SK-N-SH (cell line): ENCODE measurements around the gene UAP1L1. TPM values are rescaled to one million over a fixed set of nuclear protein-coding genes. Genes with fewer than 3 reads are reported as not detected.
A peak's percentile ranks its signal among the peaks of the same experiment; 100 is the strongest.

Experiments
- CTCF ChIA-PET: fragments of 300-600, 350-600 bp; formaldehyde crosslinking; extraction: SDS; loops from one replicate; lab custom pipeline; 2021; lab: Yijun Ruan, JAX
- POLR2A ChIA-PET: fragments of 350-600 bp; sonication (Branson Sonifier 250); formaldehyde crosslinking; extraction: SDS; loops from one replicate; lab custom pipeline; 2020; ENCODE audit warnings: antibody characterized with exemption, inconsistent platforms; lab: Yijun Ruan, JAX
- DNase-seq: peaks from one replicate; pipeline ENCODE4 v3.0.0; 2012
- H2AFZ ChIP-seq: fragments of 200-600 bp; sonication (generic); 2 replicates; pipeline ENCODE4 v1.8.1; 2016; ENCODE audit warnings: antibody characterized with exemption, mild to moderate bottlenecking, low read depth
- H3F3A ChIP-seq: fragments of 200-600 bp; sonication (generic); replicated peaks from 2 replicates; pipeline ENCODE3; 2016; ENCODE audit warnings: antibody characterized with exemption, mild to moderate bottlenecking; ENCODE audit not compliant: insufficient read depth
- H3K27ac ChIP-seq, 2 experiments: fragments of 200-500 bp in 1 of 2; fragments of 200-600 bp in 1 of 2; sonication (Bioruptor generic) in 1 of 2; sonication (generic), shearing (Covaris generic) in 1 of 2; 2 replicates each; pipeline versions ENCODE4 v1.5.1 to v1.6.1; 2014 to 2016; ENCODE audit warnings: low read depth in 2 of 2, inconsistent platforms in 1 of 2, low read length in 1 of 2, mild to moderate bottlenecking in 1 of 2, mixed read lengths in 1 of 2
- H3K27me3 ChIP-seq: fragments of 200-600 bp; sonication (generic), shearing (Covaris generic); 2 replicates; pipeline ENCODE4 v1.6.1; 2016; ENCODE audit warnings: mixed run types; ENCODE audit not compliant: insufficient read depth
- H3K36me3 ChIP-seq, 2 experiments: fragments of 200-500 bp in 1 of 2; fragments of 200-600 bp in 1 of 2; sonication (Bioruptor generic) in 1 of 2; sonication (generic) in 1 of 2; replicated peaks in 1 of 2; 2 replicates each; pipeline versions ENCODE3 to v1.5.1; 2014 to 2016; ENCODE audit warnings: low read length in 1 of 2, mild to moderate bottlenecking in 1 of 2; ENCODE audit not compliant: insufficient read depth in 2 of 2, control insufficient read depth in 1 of 2
- H3K4me1 ChIP-seq, 2 experiments: fragments of 200-500 bp in 1 of 2; fragments of 200-600 bp in 1 of 2; sonication (Bioruptor generic) in 1 of 2; sonication (generic), shearing (Covaris generic) in 1 of 2; 2 replicates each; pipeline versions ENCODE4 v1.5.1 to v1.6.1; 2014 to 2016; ENCODE audit warnings: low read depth in 1 of 2, low read length in 1 of 2, mixed run types in 1 of 2; ENCODE audit not compliant: insufficient read depth in 2 of 2, control insufficient read depth in 1 of 2
- H3K4me2 ChIP-seq: fragments of 200-600 bp; sonication (generic), shearing (Covaris generic); 2 replicates; pipeline ENCODE4 v1.6.1; 2017; ENCODE audit warnings: mixed run types
- H3K4me3 ChIP-seq, 2 experiments: fragments of 200-500 bp in 1 of 2; fragments of 200-600 bp in 1 of 2; sonication (Bioruptor generic) in 1 of 2; sonication (generic), shearing (Covaris generic) in 1 of 2; 2 replicates each; pipeline versions ENCODE4 v1.5.1 to v1.8.1; 2014 to 2016; ENCODE audit warnings: low read depth in 2 of 2, inconsistent platforms in 1 of 2, low read length in 1 of 2, mild to moderate bottlenecking in 1 of 2, mixed read lengths in 1 of 2, moderate library complexity in 1 of 2
- H3K79me2 ChIP-seq: fragments of 200-600 bp; sonication (generic); 2 replicates; pipeline ENCODE4 v1.8.1; 2017; ENCODE audit warnings: mild to moderate bottlenecking; ENCODE audit not compliant: insufficient read depth
- H3K9ac ChIP-seq: fragments of 200-600 bp; sonication (generic); 2 replicates; pipeline ENCODE4 v1.6.1; 2017; ENCODE audit warnings: mixed run types
- H3K9me2 ChIP-seq: fragments of 200-600 bp; sonication (generic); 2 replicates; pipeline ENCODE4 v1.6.1; 2017; ENCODE audit warnings: mixed run types
- H3K9me3 ChIP-seq: fragments of 200-600 bp; sonication (generic); 2 replicates; pipeline ENCODE4 v1.6.1; 2017; ENCODE audit warnings: mixed run types, mild to moderate bottlenecking, moderate library complexity
- H4K20me1 ChIP-seq: fragments of 200-600 bp; sonication (generic); 2 replicates; pipeline ENCODE4 v1.6.1; 2017; ENCODE audit warnings: mild to moderate bottlenecking, mixed run types; ENCODE audit not compliant: insufficient read depth
- CHD2 ChIP-seq: fragments of 150-350 bp; IDR thresholded peaks from 2 replicates; pipeline ENCODE4 v1.6.1; 2018; ENCODE audit warnings: low read length; ENCODE audit not compliant: partially characterized antibody
- ELF1 ChIP-seq: IDR thresholded peaks from 2 replicates; pipeline ENCODE4 v1.4.0; 2012
- JUND ChIP-seq: IDR thresholded peaks from 2 replicates; pipeline ENCODE4 v1.4.0; 2012
- MEF2A ChIP-seq: IDR thresholded peaks from 2 replicates; pipeline ENCODE4 v1.4.0; 2012; ENCODE audit warnings: low read depth, borderline replicate concordance
- MXI1 ChIP-seq: IDR thresholded peaks from 2 replicates; pipeline ENCODE4 v1.6.1; 2012; ENCODE audit warnings: mild to moderate bottlenecking, low read depth, low read length, improper control_type of control experiment
- NFIC ChIP-seq: IDR thresholded peaks from 2 replicates; pipeline ENCODE4 v1.4.0; 2012; ENCODE audit warnings: borderline replicate concordance
- NRF1 ChIP-seq: IDR thresholded peaks from 2 replicates; pipeline ENCODE4 v1.6.1; 2012; ENCODE audit warnings: low read depth, mild to moderate bottlenecking, low read length
- POLR2AphosphoS5 ChIP-seq: IDR thresholded peaks from 2 replicates; pipeline ENCODE4 v1.6.1; 2012; ENCODE audit warnings: low read depth, low read length
- RAD21 ChIP-seq: IDR thresholded peaks from 2 replicates; pipeline ENCODE4 v1.6.1; 2012; ENCODE audit warnings: mild to moderate bottlenecking, low read length
- RXRA ChIP-seq: IDR thresholded peaks from 2 replicates; pipeline ENCODE4 v1.4.0; 2012; ENCODE audit warnings: low read depth, mild to moderate bottlenecking, borderline replicate concordance
- SIN3A ChIP-seq: IDR thresholded peaks from 2 replicates; pipeline ENCODE4 v1.6.1; 2012; ENCODE audit warnings: low read depth, mild to moderate bottlenecking, low read length, moderate library complexity, borderline replicate concordance
- SMC3 ChIP-seq: IDR thresholded peaks from 2 replicates; pipeline ENCODE4 v1.6.1; 2012; ENCODE audit warnings: low read depth, low read length, improper control_type of control experiment
- TAF1 ChIP-seq: IDR thresholded peaks from 2 replicates; pipeline ENCODE4 v1.6.1; 2012; ENCODE audit warnings: low read depth, mild to moderate bottlenecking, low read length, moderate library complexity, borderline replicate concordance
- TCF12 ChIP-seq: IDR thresholded peaks from 2 replicates; pipeline ENCODE4 v1.4.0; 2012
- YY1 ChIP-seq: IDR thresholded peaks from 2 replicates; pipeline ENCODE4 v1.4.0; 2012; ENCODE audit warnings: low read depth, mild to moderate bottlenecking
- WGBS: methylation state at CpG from one replicate; pipeline ENCODE4 v1.1.6; 2017; ENCODE audit warnings: low lambda C conversion rate; 5-methylcytosine and 5-hydroxymethylcytosine counted together
- polyA plus RNA-seq, 3 experiments: library from polyadenylated mRNA; depleted of rRNA; stranded (reverse); fragments of >200 nt; gene quantifications; 2 replicates each; pipeline ENCODE4 v1.2.3, GENCODE V29; 2012
- TF ChIP-seq, protein P1 (sequence below): IDR thresholded peaks from 2 replicates; pipeline ENCODE4 v1.6.1; 2012; ENCODE audit warnings: mild to moderate bottlenecking, low read depth, low read length, moderate library complexity
- TF ChIP-seq, protein P2 (sequence below): IDR thresholded peaks from 2 replicates; pipeline ENCODE4 v1.4.0; 2012; ENCODE audit warnings: low read depth
- TF ChIP-seq, protein P3 (sequence below): IDR thresholded peaks from 2 replicates; pipeline ENCODE4 v1.4.0; 2012; ENCODE audit warnings: low read depth, borderline replicate concordance
- TF ChIP-seq, protein P4 (sequence below): fragments of 150-350 bp; IDR thresholded peaks from 2 replicates; pipeline ENCODE4 v1.6.1; 2016; ENCODE audit warnings: mild to moderate bottlenecking, low read depth, low read length
- TF ChIP-seq, protein P5 (sequence below): IDR thresholded peaks from 2 replicates; pipeline ENCODE4 v1.4.0; 2012; ENCODE audit warnings: low read depth, borderline replicate concordance

The UAP1L1 gene
- polyA plus RNA-seq, 1 of the 3 experiments (the other 2 are of a cell fraction), result 5.6 TPM

DNA sequence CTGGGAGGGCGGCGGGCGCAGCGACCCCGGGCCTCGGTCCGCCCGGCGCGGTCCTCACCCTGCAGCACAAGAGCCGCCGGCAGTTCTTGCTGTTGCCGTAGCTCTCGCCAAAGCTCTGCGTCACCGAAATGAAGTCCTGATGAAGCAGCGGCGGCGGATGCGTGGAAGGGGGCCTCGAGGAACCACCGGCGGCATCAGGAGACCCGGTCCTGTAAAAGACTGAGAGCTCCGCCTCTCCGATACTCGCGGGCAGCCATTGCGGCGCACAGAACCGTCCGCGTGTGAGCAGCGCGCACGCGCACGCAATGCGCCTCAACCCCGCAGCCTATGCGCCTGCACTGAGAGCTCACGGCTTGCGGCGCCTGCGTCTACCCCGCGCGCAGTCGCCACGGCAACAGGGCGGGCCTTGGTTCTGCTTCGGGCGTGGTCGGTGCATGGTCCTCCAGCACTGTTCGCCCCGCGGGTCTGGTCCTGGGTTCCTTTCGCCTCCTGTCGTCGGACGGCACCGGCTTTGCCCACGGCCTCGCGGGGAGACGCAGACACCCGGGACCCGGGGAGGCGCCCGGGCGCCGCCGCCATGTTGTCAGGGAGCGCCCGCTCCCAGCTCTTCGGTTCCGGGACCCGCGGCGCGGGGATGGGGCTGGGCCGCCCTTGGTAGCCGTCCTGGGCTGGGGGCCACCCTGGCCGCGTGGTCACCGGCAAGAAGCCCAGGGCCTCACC is 52.3 kb downstream of the UAP1L1 start:
- WGBS, result 0% methylated on average over 7 of the region's 86 CpGs
- H3K4me2 ChIP-seq, result peak overlapping the region; percentile 89
- peak overlapping the region; percentile 77 to 89 for H3K4me3 ChIP-seq
- no peaks in the 10 kb centered on the region for H3K27me3 ChIP-seq
- peaks cover 46% of the 10 kb centered on the region for H3K79me2 ChIP-seq
- H2AFZ ChIP-seq, result peak overlapping the region; percentile 91
- H3K9ac ChIP-seq, result peak overlapping the region; percentile 82
- peaks cover 3% of the 10 kb centered on the region for H3F3A ChIP-seq
- no peaks in the 10 kb centered on the region for H3K9me2 ChIP-seq
- peak overlapping the region; percentile 56 to 87 for H3K27ac ChIP-seq
- peaks cover 3 to 18% of the 10 kb centered on the region in 2 experiments; a peak in 3 of 4 replicates for H3K4me1 ChIP-seq
- H3K36me3 ChIP-seq, result no peaks in the 10 kb centered on the region
- POLR2A ChIA-PET, result interaction anchor here (0.6 to 2.6 kb wide), 18 partner anchors 9 to 125 kb away, joined by 3 to 32 read pairs (median 4); partner anchors contain the start of genes GRIN1, LRRC26, MAN1B1 and NELFB
- peak; percentile 96 for DNase-seq
- H3K9me3 ChIP-seq, result no peaks in the 10 kb centered on the region
- H4K20me1 ChIP-seq, result no peaks in the 10 kb centered on the region
- TF ChIP-seq RXRA (no peak), NFIC (no peak), NRF1 (peak; percentile 94), YY1 (peak; percentile 92), TAF1 (peak; percentile 94), SIN3A (peak; percentile 65; the same call in 1 of the 2 replicates), MEF2A (no peak), SMC3 (no peak), RAD21 (no peak), POLR2AphosphoS5 (peak; percentile 83), MXI1 (peak; percentile 94), ELF1 (no peak), JUND (no peak), CHD2 (peak; percentile 19), TCF12 (no peak)
- TF ChIP-seq, protein P1, sequence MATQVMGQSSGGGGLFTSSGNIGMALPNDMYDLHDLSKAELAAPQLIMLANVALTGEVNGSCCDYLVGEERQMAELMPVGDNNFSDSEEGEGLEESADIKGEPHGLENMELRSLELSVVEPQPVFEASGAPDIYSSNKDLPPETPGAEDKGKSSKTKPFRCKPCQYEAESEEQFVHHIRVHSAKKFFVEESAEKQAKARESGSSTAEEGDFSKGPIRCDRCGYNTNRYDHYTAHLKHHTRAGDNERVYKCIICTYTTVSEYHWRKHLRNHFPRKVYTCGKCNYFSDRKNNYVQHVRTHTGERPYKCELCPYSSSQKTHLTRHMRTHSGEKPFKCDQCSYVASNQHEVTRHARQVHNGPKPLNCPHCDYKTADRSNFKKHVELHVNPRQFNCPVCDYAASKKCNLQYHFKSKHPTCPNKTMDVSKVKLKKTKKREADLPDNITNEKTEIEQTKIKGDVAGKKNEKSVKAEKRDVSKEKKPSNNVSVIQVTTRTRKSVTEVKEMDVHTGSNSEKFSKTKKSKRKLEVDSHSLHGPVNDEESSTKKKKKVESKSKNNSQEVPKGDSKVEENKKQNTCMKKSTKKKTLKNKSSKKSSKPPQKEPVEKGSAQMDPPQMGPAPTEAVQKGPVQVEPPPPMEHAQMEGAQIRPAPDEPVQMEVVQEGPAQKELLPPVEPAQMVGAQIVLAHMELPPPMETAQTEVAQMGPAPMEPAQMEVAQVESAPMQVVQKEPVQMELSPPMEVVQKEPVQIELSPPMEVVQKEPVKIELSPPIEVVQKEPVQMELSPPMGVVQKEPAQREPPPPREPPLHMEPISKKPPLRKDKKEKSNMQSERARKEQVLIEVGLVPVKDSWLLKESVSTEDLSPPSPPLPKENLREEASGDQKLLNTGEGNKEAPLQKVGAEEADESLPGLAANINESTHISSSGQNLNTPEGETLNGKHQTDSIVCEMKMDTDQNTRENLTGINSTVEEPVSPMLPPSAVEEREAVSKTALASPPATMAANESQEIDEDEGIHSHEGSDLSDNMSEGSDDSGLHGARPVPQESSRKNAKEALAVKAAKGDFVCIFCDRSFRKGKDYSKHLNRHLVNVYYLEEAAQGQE, result 0 out of 2 replicates have a peak, but pooled peaks have one; percentile 6
- TF ChIP-seq, protein P2, sequence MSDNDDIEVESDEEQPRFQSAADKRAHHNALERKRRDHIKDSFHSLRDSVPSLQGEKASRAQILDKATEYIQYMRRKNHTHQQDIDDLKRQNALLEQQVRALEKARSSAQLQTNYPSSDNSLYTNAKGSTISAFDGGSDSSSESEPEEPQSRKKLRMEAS, result peak; percentile 39; the same call in 1 of the 2 replicates
- TF ChIP-seq, protein P3, sequence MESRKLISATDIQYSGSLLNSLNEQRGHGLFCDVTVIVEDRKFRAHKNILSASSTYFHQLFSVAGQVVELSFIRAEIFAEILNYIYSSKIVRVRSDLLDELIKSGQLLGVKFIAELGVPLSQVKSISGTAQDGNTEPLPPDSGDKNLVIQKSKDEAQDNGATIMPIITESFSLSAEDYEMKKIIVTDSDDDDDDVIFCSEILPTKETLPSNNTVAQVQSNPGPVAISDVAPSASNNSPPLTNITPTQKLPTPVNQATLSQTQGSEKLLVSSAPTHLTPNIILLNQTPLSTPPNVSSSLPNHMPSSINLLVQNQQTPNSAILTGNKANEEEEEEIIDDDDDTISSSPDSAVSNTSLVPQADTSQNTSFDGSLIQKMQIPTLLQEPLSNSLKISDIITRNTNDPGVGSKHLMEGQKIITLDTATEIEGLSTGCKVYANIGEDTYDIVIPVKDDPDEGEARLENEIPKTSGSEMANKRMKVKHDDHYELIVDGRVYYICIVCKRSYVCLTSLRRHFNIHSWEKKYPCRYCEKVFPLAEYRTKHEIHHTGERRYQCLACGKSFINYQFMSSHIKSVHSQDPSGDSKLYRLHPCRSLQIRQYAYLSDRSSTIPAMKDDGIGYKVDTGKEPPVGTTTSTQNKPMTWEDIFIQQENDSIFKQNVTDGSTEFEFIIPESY, result no peak
- TF ChIP-seq, protein P4, sequence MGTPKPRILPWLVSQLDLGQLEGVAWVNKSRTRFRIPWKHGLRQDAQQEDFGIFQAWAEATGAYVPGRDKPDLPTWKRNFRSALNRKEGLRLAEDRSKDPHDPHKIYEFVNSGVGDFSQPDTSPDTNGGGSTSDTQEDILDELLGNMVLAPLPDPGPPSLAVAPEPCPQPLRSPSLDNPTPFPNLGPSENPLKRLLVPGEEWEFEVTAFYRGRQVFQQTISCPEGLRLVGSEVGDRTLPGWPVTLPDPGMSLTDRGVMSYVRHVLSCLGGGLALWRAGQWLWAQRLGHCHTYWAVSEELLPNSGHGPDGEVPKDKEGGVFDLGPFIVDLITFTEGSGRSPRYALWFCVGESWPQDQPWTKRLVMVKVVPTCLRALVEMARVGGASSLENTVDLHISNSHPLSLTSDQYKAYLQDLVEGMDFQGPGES, result no peak
- TF ChIP-seq, protein P5, sequence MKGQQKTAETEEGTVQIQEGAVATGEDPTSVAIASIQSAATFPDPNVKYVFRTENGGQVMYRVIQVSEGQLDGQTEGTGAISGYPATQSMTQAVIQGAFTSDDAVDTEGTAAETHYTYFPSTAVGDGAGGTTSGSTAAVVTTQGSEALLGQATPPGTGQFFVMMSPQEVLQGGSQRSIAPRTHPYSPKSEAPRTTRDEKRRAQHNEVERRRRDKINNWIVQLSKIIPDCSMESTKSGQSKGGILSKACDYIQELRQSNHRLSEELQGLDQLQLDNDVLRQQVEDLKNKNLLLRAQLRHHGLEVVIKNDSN, result no peak
- TF ChIP-seq, all 33 proteins: peak for 9
- CTCF ChIA-PET, result interaction anchor here (0.9 to 2.7 kb wide), 14 partner anchors 9 to 107 kb away, joined by 3 to 14 read pairs (median 4); partner anchors contain the start of genes GRIN1, LRRC26 and NPDC1
